Measurements from ENCODE around the gene EFR3B. TPM values are rescaled to one million over a fixed set of nuclear protein-coding genes. Genes with fewer than 3 reads are reported as not detected.

The EFR3B gene
- total RNA-seq, 3 donors from 2014 or later: 1.0 to 2.8 (median 1.9) TPM

GRCh38 chr2:25073914-25074313 is 32.0 kb downstream of the EFR3B start:
- intact Hi-C loops (cut with DNase I, micrococcal nuclease): no loop called here
- Histone ChIP-seq H3K4me3 (no peak overlapping the region), H3K9me3 (no peaks in the 10 kb centered on the region), H3K4me1 (ENCODE audit: low read depth) (peaks cover 3% of the 10 kb centered on the region), H3K36me3 (ENCODE audit: low read depth) (no peaks in the 10 kb centered on the region)
- no peak for ATAC-seq
- no peak for DNase-seq
- no peak for TF ChIP-seq CTCF (IDR thresholded peaks at IDR 0.05)

- intact Hi-C loops (cut with DNase I, micrococcal nuclease): no loop called here
- TF ChIP-seq CTCF (IDR thresholded peaks at IDR 0.05): no peak
- no peaks in the 10 kb centered on the region for H3K36me3 ChIP-seq (ENCODE audit: low read depth)
Measured at GRCh38 chr2:25074826-25075225, 33.0 kb downstream of the EFR3B start.

GRCh38 chr2:25076749-25077148 is 34.9 kb downstream of the EFR3B start:
- no peak for TF ChIP-seq CTCF (IDR thresholded peaks at IDR 0.05)
- no peaks in the 10 kb centered on the region for H3K36me3 ChIP-seq (ENCODE audit: low read depth)
- H3K4me3 ChIP-seq: no peak overlapping the region
- H3K4me1 ChIP-seq (ENCODE audit: low read depth): peaks cover 3% of the 10 kb centered on the region
- intact Hi-C loops (cut with DNase I, micrococcal nuclease): no loop called here
- no peaks in the 10 kb centered on the region for H3K9me3 ChIP-seq
- ATAC-seq (no peak), DNase-seq (no peak)

More at GRCh38 chr2:25074826-25075225, 33.0 kb downstream of the EFR3B start:
- Histone ChIP-seq H3K9me3 (no peaks in the 10 kb centered on the region), H3K4me3 (no peak overlapping the region), H3K4me1 (ENCODE audit: low read depth) (peaks cover 3% of the 10 kb centered on the region)
- no peak for ATAC-seq
- no peak for DNase-seq

- TF ChIP-seq CTCF (IDR thresholded peaks at IDR 0.05): no peak
Measured at GRCh38 chr2:25077789-25078169, 35.9 kb downstream of the EFR3B start.

GRCh38 chr2:25078170-25079049 is 36.5 kb downstream of the EFR3B start:
- Histone ChIP-seq H3K36me3 (ENCODE audit: low read depth) (no peaks in the 10 kb centered on the region), H3K9me3 (no peaks in the 10 kb centered on the region), H3K4me3 (no peak overlapping the region), H3K4me1 (ENCODE audit: low read depth) (peaks cover 3% of the 10 kb centered on the region)
- no peak for TF ChIP-seq CTCF (IDR thresholded peaks at IDR 0.05)
- DNase-seq: no peak
- ATAC-seq: peak; percentile 64
- intact Hi-C loops (cut with DNase I, micrococcal nuclease): no loop called here

More at GRCh38 chr2:25077789-25078169, 35.9 kb downstream of the EFR3B start:
- ATAC-seq (no peak), DNase-seq (no peak)
- intact Hi-C loops (cut with DNase I, micrococcal nuclease): no loop called here
- Histone ChIP-seq H3K4me1 (ENCODE audit: low read depth) (peaks cover 3% of the 10 kb centered on the region), H3K9me3 (no peaks in the 10 kb centered on the region), H3K36me3 (ENCODE audit: low read depth) (no peaks in the 10 kb centered on the region), H3K4me3 (no peak overlapping the region)

Data from mucosa of descending colon (tissue), 3 donors.